Fibroblast of lung (primary cell): ENCODE data around the gene SNRNP48.

ENCODE experiments used
- CTCF ChIP-seq, 2 donors: IDR thresholded peaks in 1 of 2; conservative IDR thresholded peaks in 1 of 2; 1 replicate in 1 of 2; 2 replicates in 1 of 2; pipeline ENCODE4 v1.5.1; 2011 to 2012; ENCODE audit warnings: low read length in 2 of 2, control low read depth in 1 of 2, inconsistent platforms in 1 of 2, low read depth in 1 of 2, mild to moderate bottlenecking in 1 of 2
- EZH2 ChIP-seq: IDR thresholded peaks from 2 replicates; pipeline ENCODE4 v1.5.1; 2012; ENCODE audit warnings: low read length, control low read depth, mild to moderate bottlenecking; ENCODE audit errors: missing control alignments

DNA sequence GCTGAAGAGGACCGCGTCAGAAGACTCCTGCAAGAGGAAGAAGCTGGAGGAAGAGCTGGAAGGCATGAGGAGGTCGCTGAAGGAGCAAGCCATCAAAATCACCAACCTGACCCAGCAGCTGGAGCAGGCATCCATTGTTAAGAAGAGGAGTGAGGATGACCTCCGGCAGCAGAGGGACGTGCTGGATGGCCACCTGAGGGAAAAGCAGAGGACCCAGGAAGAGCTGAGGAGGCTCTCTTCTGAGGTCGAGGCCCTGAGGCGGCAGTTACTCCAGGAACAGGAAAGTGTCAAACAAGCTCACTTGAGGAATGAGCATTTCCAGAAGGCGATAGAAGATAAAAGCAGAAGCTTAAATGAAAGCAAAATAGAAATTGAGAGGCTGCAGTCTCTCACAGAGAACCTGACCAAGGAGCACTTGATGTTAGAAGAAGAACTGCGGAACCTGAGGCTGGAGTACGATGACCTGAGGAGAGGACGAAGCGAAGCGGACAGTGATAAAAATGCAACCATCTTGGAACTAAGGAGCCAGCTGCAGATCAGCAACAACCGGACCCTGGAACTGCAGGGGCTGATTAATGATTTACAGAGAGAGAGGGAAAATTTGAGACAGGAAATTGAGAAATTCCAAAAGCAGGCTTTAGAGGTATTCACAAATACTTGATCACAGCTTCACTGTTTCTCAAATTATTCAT lies 8.9 kb upstream of the SNRNP48 start:
- TF ChIP-seq CTCF (conservative IDR thresholded peaks at IDR 0.05 in 1 of 2, IDR thresholded peaks at IDR 0.05 in 1 of 2; ENCODE audit: low read depth in 1 of 2, low read length in 2 of 2) (no peak), EZH2 (no peak)
